H9 (cell line): Measurements from ENCODE around the gene ZNF770. TPM values are rescaled to one million over a fixed set of nuclear protein-coding genes. Genes with fewer than 3 reads are reported as not detected.

Source experiments
- DNase-seq: peaks from one replicate; pipeline ENCODE4 v3.0.0-alpha.2; 2017
- H2AFZ ChIP-seq: one replicate; pipeline ENCODE4 v1.6.1; 2013; ENCODE audit warnings: mild to moderate bottlenecking, low read length, control low read depth, moderate library complexity
- H2AK5ac ChIP-seq: 2 replicates; pipeline ENCODE4 v1.6.1; 2013; ENCODE audit warnings: low read length, control low read depth, mixed read lengths; ENCODE audit not compliant: insufficient read length
- H2BK120ac ChIP-seq: one replicate; pipeline ENCODE4 v1.6.1; 2013; ENCODE audit warnings: low read depth, mild to moderate bottlenecking, low read length, control low read depth, inconsistent platforms; ENCODE audit not compliant: poor library complexity, severe bottlenecking
- H2BK12ac ChIP-seq: 2 replicates; pipeline ENCODE4 v1.6.1; 2013; ENCODE audit warnings: low read length, control low read depth, mixed read lengths, low read depth; ENCODE audit not compliant: insufficient read length
- H2BK15ac ChIP-seq: 2 replicates; pipeline ENCODE4 v1.6.1; 2013; ENCODE audit warnings: low read depth, low read length, control low read depth
- H2BK20ac ChIP-seq: one replicate; pipeline ENCODE4 v1.6.1; 2013; ENCODE audit warnings: low read depth, mild to moderate bottlenecking, low read length, control low read depth, inconsistent platforms; ENCODE audit not compliant: poor library complexity, severe bottlenecking
- H2BK5ac ChIP-seq: 2 replicates; pipeline ENCODE4 v1.6.1; 2013; ENCODE audit warnings: low read length, control low read depth, mixed read lengths; ENCODE audit not compliant: insufficient read length
- H3K14ac ChIP-seq: 2 replicates; pipeline ENCODE4 v1.6.1; 2013; ENCODE audit warnings: low read length, control low read depth; ENCODE audit not compliant: insufficient read depth
- H3K18ac ChIP-seq: 2 replicates; pipeline ENCODE4 v1.6.1; 2013; ENCODE audit warnings: low read depth, mild to moderate bottlenecking, mixed read lengths, low read length, control low read depth; ENCODE audit not compliant: insufficient read length
- H3K23ac ChIP-seq: 2 replicates; pipeline ENCODE4 v1.6.1; 2013; ENCODE audit warnings: low read length, control low read depth, mixed read lengths, low read depth; ENCODE audit not compliant: insufficient read length
- H3K23me2 ChIP-seq: 2 replicates; pipeline ENCODE4 v1.6.1; 2013; ENCODE audit warnings: low read depth, mild to moderate bottlenecking, mixed read lengths, low read length, control low read depth; ENCODE audit not compliant: insufficient read length, poor library complexity, severe bottlenecking
- H3K27ac ChIP-seq: 2 replicates; pipeline ENCODE4 v1.5.1; 2013; ENCODE audit warnings: low read length, control low read depth, mixed read lengths, low read depth; ENCODE audit not compliant: insufficient read length
- H3K27me3 ChIP-seq: 2 replicates; pipeline ENCODE4 v1.6.1; 2013; ENCODE audit warnings: low read length, control low read depth, inconsistent platforms; ENCODE audit not compliant: insufficient read depth
- H3K4ac ChIP-seq: 2 replicates; pipeline ENCODE4 v1.6.1; 2013; ENCODE audit warnings: low read depth, mild to moderate bottlenecking, control low read depth, inconsistent platforms, low read length, moderate library complexity
- H3K4me1 ChIP-seq: 2 replicates; pipeline ENCODE4 v1.6.1; 2013; ENCODE audit warnings: low read length, control low read depth, inconsistent platforms; ENCODE audit not compliant: insufficient read depth
- H3K4me2 ChIP-seq: 2 replicates; pipeline ENCODE4 v1.6.1; 2013; ENCODE audit warnings: low read length, control low read depth, mixed read lengths; ENCODE audit not compliant: insufficient read length, insufficient read depth
- H3K56ac ChIP-seq: 2 replicates; pipeline ENCODE4 v1.6.1; 2013; ENCODE audit warnings: low read depth, mild to moderate bottlenecking, mixed read lengths, low read length, control low read depth; ENCODE audit not compliant: insufficient read length
- H3K79me1 ChIP-seq: 2 replicates; pipeline ENCODE4 v1.6.1; 2013; ENCODE audit warnings: low read depth, mild to moderate bottlenecking, moderate library complexity, low read length, control low read depth, inconsistent platforms; ENCODE audit not compliant: insufficient read depth, poor library complexity, severe bottlenecking
- H3K79me2 ChIP-seq: 2 replicates; pipeline ENCODE4 v1.6.1; 2013; ENCODE audit warnings: low read length, control low read depth, inconsistent platforms; ENCODE audit not compliant: insufficient read depth
- H3K9ac ChIP-seq: 2 replicates; pipeline ENCODE4 v1.6.1; 2013; ENCODE audit warnings: low read length, control low read depth, mixed read lengths; ENCODE audit not compliant: insufficient read length; ENCODE audit errors: extremely low read depth
- H3K9me3 ChIP-seq: one replicate; pipeline ENCODE4 v1.6.1; 2013; ENCODE audit warnings: low read depth, low read length, inconsistent platforms; ENCODE audit not compliant: control insufficient read depth
- H3T11ph ChIP-seq: one replicate; pipeline ENCODE4 v1.6.1; 2013; ENCODE audit warnings: mild to moderate bottlenecking, low read length, control low read depth, inconsistent platforms
- H4K20me1 ChIP-seq: one replicate; pipeline ENCODE4 v1.6.1; 2013; ENCODE audit not compliant: control insufficient read depth, insufficient read length, insufficient read depth
- H4K5ac ChIP-seq: 2 replicates; pipeline ENCODE4 v1.6.1; 2013; ENCODE audit warnings: low read depth, mild to moderate bottlenecking, mixed read lengths, low read length, control low read depth; ENCODE audit not compliant: insufficient read length
- H4K8ac ChIP-seq: replicated peaks from 2 replicates; pipeline ENCODE4 v1.6.1; 2013; ENCODE audit warnings: low read length, control low read depth, mixed read lengths, low read depth; ENCODE audit not compliant: insufficient read length
- H4K91ac ChIP-seq: 2 replicates; pipeline ENCODE4 v1.6.1; 2013; ENCODE audit warnings: low read depth, mild to moderate bottlenecking, moderate library complexity, mixed read lengths, low read length, control low read depth; ENCODE audit not compliant: insufficient read length
- H3K27ac Mint-ChIP-seq, 3 experiments: 2 replicates in 2 of 3; 3 replicates in 1 of 3; pipeline ENCODE4 v1.8.0; 2020 to 2021; ENCODE audit warnings: mixed read lengths in 3 of 3, mild to moderate bottlenecking in 1 of 3, moderate library complexity in 1 of 3
- H3K27me3 Mint-ChIP-seq: 2 replicates; pipeline ENCODE4 v1.8.0; 2021; ENCODE audit warnings: low read depth, mild to moderate bottlenecking, moderate library complexity, mixed read lengths
- H3K36me3 Mint-ChIP-seq, 3 experiments: 2 replicates in 2 of 3; 3 replicates in 1 of 3; pipeline ENCODE4 v1.8.0; 2020 to 2021; ENCODE audit warnings: low read depth in 3 of 3, mixed read lengths in 3 of 3; ENCODE audit not compliant: insufficient read depth in 1 of 3
- H3K4me1 Mint-ChIP-seq, 2 experiments: 2 replicates each; pipeline ENCODE4 v1.8.0; 2020; ENCODE audit warnings: mixed read lengths in 2 of 2
- H3K4me3 Mint-ChIP-seq, 2 experiments: 2 replicates in 1 of 2; 3 replicates in 1 of 2; pipeline ENCODE4 v1.8.0; 2020 to 2021; ENCODE audit warnings: mild to moderate bottlenecking in 2 of 2, mixed read lengths in 2 of 2, moderate library complexity in 1 of 2
- H3K9me3 Mint-ChIP-seq, 2 experiments: 2 replicates in 1 of 2; 3 replicates in 1 of 2; pipeline ENCODE4 v1.8.0; 2020; ENCODE audit warnings: mild to moderate bottlenecking in 2 of 2, mixed read lengths in 2 of 2, moderate library complexity in 1 of 2
- WGBS: extraction: QIAGEN DNeasy Blood & Tissue Kit; methylation state at CpG from one replicate; pipeline ENCODE4 v1.1.7; 2013; ENCODE audit warnings: missing lambda C conversion rate, low lambda C conversion rate, mixed read lengths; ENCODE audit not compliant: insufficient read length; ENCODE audit errors: extremely low coverage; 5-methylcytosine and 5-hydroxymethylcytosine counted together
- total RNA-seq: library from RNA; stranded (reverse); gene quantifications from 2 replicates; pipeline ENCODE4 v1.2.1, GENCODE V29; 2021
- TF ChIP-seq, protein P1 (sequence below): fragments of 200-600 bp; sonication (generic); conservative IDR thresholded peaks from 3 replicates; pipeline ENCODE4 v1.8.0; 2021; ENCODE audit warnings: antibody characterized with exemption, mild to moderate bottlenecking

Gene ZNF770
- total RNA-seq, 1 experiment from 2014 or later: 111 TPM

DNA sequence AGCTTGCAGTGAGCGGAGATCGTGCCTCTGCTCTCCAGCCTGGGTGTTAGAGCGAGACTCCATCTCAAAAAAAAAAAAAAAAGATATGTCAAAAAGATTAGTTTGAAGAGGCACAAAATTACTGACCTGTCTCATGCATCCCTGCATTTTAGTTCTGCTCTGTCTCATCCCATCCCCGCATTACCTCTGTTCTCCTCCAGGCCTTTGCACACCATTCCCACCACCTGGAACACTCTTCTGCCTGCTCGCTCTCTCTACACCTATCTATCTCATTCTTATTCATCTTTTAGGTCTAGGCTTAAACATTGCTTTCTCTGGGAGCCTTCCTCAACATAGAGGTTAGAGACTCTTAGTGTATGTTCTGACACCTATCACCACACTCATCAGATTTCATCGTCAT lies 32.9 kb upstream of the ZNF770 start:
- Histone ChIP-seq H2BK5ac (no peak overlapping the region), H3K27me3 (no peaks in the 10 kb centered on the region), H2BK15ac (no peak overlapping the region), H3K23ac (no peak overlapping the region), H3K9ac (no peak overlapping the region), H3K9me3 (no peaks in the 10 kb centered on the region), H4K91ac (no peak overlapping the region), H2BK12ac (no peak overlapping the region), H3K4me2 (no peak overlapping the region), H4K5ac (no peak overlapping the region), H3K4me1 (peaks cover 2% of the 10 kb centered on the region; the same call in 1 of the 2 replicates), H3K56ac (no peak overlapping the region), H4K8ac (no peak overlapping the region), H2BK20ac (no peak overlapping the region), H2AK5ac (no peak overlapping the region), H3T11ph (no peak overlapping the region), H3K14ac (no peak overlapping the region), H3K79me2 (no peaks in the 10 kb centered on the region), H3K23me2 (no peaks in the 10 kb centered on the region), H2AFZ (no peak overlapping the region), H3K18ac (no peak overlapping the region), H3K4ac (no peak overlapping the region), H3K79me1 (no peaks in the 10 kb centered on the region), H3K27ac (no peak overlapping the region), H4K20me1 (no peaks in the 10 kb centered on the region), H2BK120ac (no peak overlapping the region)
- no CpG with 5 or more reads among the region's 6 CpGs for WGBS
- H3K4me1 Mint-ChIP-seq: peaks cover 38 to 42% of the 10 kb centered on the region in 2 experiments
- H3K36me3 Mint-ChIP-seq: peaks cover 0 to 21% (median 11%) of the 10 kb centered on the region in 3 experiments; a peak in 5 of 7 replicates
- no peak overlapping the region; a peak in 1 of 5 replicates for H3K4me3 Mint-ChIP-seq
- no peaks in the 10 kb centered on the region for H3K27me3 Mint-ChIP-seq
- H3K27ac Mint-ChIP-seq: peak overlapping the region; percentile 32 to 98 (median 89)
- peaks cover 11 to 14% of the 10 kb centered on the region in 2 experiments for H3K9me3 Mint-ChIP-seq
- no peak for DNase-seq
- TF ChIP-seq, protein P1, sequence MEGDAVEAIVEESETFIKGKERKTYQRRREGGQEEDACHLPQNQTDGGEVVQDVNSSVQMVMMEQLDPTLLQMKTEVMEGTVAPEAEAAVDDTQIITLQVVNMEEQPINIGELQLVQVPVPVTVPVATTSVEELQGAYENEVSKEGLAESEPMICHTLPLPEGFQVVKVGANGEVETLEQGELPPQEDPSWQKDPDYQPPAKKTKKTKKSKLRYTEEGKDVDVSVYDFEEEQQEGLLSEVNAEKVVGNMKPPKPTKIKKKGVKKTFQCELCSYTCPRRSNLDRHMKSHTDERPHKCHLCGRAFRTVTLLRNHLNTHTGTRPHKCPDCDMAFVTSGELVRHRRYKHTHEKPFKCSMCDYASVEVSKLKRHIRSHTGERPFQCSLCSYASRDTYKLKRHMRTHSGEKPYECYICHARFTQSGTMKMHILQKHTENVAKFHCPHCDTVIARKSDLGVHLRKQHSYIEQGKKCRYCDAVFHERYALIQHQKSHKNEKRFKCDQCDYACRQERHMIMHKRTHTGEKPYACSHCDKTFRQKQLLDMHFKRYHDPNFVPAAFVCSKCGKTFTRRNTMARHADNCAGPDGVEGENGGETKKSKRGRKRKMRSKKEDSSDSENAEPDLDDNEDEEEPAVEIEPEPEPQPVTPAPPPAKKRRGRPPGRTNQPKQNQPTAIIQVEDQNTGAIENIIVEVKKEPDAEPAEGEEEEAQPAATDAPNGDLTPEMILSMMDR: no peak
